MM.1S (cell line): Measurements from ENCODE around the gene OR14J1.

Experiments used
- CTCF ChIP-seq: fragments of 300-600 bp; sonication (generic); IDR thresholded peaks from 2 replicates; pipeline ENCODE4 v1.5.1; 2016; ENCODE audit warnings: antibody characterized with exemption, low read length, mixed read lengths
- EZH2 ChIP-seq: fragments of 300-600 bp; sonication (generic); optimal IDR thresholded peaks from 2 replicates; pipeline ENCODE3; 2017; ENCODE audit warnings: low read depth, mild to moderate bottlenecking, antibody characterized with exemption, low read length, mixed read lengths

- no peak for TF ChIP-seq CTCF
- no peak for TF ChIP-seq EZH2
Observed at GRCh38 chr6:29355603-29356002, 54.1 kb downstream of the OR14J1 start.
